Measurements from ENCODE around the gene OR8D1.

OR8D1 gene

DNA sequence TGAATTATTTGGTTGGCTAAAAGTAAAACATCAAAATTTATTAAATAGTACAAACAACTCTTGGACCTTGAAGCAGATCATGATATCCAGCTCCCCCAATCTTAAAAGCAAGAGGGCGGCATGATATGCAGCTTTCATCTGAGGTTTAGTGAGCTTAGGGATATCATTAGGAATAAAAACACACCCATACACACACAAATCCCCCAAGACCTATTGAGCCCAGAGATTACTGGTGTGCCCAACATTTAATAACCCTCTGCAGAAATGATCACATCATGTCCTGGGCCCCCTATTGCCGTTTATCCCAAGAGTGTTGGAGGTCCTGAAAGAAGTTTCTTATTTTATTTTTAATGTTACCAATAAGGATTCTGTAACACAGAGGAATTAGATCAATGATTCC, at the start of gene OR8D1:
Gene OR8D1 (minus strand): TSS at position 101 of the 400 bp plus-strand sequence. CDS start 3,183 bp downstream, outside the sequence.
- no peak within 1 kb of the TSS for H3K27ac ChIP-seq
- TF ChIP-seq, protein P1, sequence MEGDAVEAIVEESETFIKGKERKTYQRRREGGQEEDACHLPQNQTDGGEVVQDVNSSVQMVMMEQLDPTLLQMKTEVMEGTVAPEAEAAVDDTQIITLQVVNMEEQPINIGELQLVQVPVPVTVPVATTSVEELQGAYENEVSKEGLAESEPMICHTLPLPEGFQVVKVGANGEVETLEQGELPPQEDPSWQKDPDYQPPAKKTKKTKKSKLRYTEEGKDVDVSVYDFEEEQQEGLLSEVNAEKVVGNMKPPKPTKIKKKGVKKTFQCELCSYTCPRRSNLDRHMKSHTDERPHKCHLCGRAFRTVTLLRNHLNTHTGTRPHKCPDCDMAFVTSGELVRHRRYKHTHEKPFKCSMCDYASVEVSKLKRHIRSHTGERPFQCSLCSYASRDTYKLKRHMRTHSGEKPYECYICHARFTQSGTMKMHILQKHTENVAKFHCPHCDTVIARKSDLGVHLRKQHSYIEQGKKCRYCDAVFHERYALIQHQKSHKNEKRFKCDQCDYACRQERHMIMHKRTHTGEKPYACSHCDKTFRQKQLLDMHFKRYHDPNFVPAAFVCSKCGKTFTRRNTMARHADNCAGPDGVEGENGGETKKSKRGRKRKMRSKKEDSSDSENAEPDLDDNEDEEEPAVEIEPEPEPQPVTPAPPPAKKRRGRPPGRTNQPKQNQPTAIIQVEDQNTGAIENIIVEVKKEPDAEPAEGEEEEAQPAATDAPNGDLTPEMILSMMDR (conservative IDR thresholded peaks at IDR 0.05): no peak

DNA sequence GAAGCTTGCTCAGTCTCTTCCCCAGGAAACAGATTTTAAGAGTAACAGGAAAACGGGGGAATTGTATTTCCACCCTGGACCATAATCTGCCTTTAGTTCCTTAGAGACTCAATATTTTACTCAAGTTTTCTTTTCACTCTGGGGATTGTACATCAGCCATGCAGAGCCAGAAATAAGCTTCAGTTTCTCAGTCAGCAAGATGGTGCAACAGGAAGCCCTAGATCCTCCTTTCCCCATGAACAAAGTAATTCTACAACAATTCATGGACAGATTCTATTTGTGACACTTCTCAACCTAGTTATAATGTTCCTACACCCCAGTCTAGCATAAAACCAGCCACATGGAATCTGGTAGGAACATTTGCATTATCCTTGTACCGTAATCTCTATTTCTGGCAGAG, 45.8 kb upstream of the OR8D1 start:
- no peak overlapping the region for H3K27ac ChIP-seq

DNA sequence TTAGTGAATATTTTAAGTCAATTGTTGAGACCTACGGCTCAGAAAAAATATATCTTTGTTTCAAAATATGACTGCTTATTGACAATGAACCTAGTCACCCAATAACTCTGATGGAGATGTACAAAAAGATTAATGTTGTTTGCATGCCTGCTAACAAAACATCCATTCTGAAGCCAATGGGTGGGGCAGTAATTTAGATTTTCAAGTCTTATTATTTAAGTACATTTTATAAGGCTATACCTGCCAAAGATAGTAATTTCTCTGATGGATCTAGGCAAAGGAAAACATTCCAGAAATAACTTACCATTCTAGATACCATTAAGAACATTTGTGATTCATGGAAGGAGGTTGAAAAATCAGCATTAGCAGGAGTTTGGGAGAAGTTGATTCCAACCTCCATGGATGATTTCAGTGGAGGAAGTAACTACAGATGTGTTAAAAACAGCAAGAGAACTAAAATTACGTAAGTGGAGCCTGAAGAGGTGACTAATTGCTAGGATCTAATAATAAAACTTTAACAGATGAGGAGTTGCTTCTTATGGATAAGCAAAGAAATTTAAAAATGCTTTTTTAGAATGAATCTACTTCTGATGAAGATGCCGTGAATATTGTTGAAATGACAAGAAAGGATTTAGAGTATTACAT, 32.7 kb upstream of the OR8D1 start:
- TF ChIP-seq, protein P1 (conservative IDR thresholded peaks at IDR 0.05): no peak
- no peak overlapping the region for H3K27ac ChIP-seq

More for the DNA sequence above, 45.8 kb upstream of the OR8D1 start:
- TF ChIP-seq, protein P1 (conservative IDR thresholded peaks at IDR 0.05): no peak

DNA sequence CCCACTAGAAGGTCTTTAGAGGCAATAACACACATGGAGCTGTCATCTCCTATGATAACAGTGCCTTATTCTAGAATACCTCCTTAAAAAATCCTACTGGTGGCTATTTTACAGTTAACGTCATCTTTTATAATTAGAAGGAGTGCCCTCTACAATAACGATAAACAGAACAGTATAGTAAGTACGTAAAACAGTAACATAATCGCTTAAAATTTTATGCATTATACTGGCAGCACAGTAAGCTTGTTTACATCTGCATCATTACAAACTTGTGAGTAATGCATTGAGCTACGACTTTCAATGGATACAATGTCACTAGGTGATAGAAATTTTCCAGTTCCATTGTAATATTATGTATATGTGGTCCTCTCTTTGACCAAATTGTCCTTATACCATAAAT, 30.6 kb upstream of the OR8D1 start:
- TF ChIP-seq, protein P1 (conservative IDR thresholded peaks at IDR 0.05): no peak
- H3K27ac ChIP-seq: no peak overlapping the region

DNA sequence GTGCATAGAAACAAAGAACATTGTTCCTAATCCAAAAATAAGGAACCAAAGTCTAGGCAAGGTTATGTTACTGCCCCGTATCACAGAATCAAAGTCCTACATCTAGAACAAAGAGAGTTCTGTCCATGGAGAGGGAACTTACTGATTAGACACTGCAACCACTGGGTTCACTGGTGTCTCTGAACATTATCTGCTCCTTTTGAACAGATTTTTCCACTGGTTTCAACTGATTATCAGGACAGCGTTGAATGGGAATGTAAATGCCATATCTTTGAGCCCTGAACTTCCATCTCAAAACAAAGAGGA, 26.3 kb upstream of the OR8D1 start:
- H3K27ac ChIP-seq: no peak overlapping the region
- TF ChIP-seq, protein P1 (conservative IDR thresholded peaks at IDR 0.05): no peak

DNA sequence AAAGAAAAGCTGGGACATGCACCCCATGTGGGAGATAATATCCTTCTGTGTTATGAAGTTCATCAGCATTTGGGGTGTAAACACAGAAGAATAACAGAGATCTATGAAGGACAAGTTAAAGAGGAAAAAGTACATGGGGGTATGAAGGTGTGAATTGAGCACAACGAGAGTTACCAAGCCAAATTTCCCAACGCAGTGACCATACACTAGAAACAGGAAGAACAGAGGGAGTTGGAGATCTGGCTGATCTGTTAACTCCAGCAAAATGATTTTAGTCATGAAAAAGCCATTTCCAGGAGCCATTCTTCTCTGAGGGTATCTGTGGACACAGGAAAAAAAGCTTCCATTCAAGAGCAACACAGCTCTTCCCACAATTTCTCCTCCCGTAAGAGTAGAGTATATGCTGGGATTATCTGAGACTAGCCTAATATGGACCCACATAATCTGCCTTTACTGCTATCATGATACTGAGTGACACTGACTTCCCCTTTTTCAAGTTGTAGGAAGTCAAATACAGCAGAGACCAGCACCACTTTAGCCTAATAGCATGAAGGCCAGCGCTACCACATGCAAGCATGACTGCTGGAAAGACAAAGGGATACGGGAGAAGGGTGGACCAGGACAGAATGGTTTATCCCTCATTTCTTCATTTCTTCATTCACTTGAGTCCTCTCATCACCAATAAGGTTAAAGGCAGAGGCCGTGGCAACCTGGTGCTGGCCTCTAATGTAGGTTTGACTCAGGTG, 25.8 kb upstream of the OR8D1 start:
- TF ChIP-seq, protein P1 (conservative IDR thresholded peaks at IDR 0.05): no peak
- H3K27ac ChIP-seq: no peak overlapping the region

DNA sequence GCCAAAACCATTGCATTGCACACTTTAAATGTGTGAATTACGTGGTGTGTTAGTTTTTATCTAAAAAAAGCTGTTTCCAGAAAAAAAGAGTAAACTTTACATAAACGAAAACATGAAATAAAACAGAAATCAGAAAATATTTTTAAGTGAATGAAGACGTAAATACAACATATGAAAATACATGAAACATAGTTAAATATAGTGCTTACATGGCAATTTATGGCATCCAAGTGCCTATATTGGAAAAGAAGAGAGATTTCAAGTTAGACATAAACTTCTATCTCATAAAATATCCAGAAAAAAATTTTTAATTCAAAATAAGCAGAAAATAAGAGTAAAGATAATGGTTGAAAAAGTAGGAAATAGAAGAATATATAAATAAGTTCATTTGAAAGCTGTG, 18.1 kb upstream of the OR8D1 start:
- no peak overlapping the region for H3K27ac ChIP-seq
- TF ChIP-seq, protein P1 (conservative IDR thresholded peaks at IDR 0.05): no peak

All from VCaP (cell line).